Erythroblast (primary cell): Measurements from ENCODE around the gene TSPAN13.
A peak's percentile ranks its signal among the peaks of the same experiment; 100 is the strongest.

Source experiments
- DNase-seq, 2 experiments: peaks; one replicate each; lab custom pipeline; 2025; lab: John Stamatoyannopoulos, UW
- GATA1 ChIP-seq: IDR thresholded peaks from 2 replicates; pipeline ENCODE4 v1.6.1; 2011; ENCODE audit warnings: low read depth, mild to moderate bottlenecking, control low read depth, low read length, moderate library complexity
- POLR2A ChIP-seq: IDR thresholded peaks from 2 replicates; pipeline ENCODE4 v1.6.1; 2011; ENCODE audit warnings: mild to moderate bottlenecking, low read length

TSPAN13 gene

GRCh38 chr7:16801579-16801978 is 48.0 kb downstream of the TSPAN13 start:
- no peak for DNase-seq
- TF ChIP-seq GATA1: no peak
- TF ChIP-seq POLR2A: no peak

- no peak for DNase-seq
- TF ChIP-seq POLR2A (no peak), GATA1 (no peak)
These were observed 49.6 kb downstream of the TSPAN13 start for GRCh38 chr7:16803125-16803524.

DNA sequence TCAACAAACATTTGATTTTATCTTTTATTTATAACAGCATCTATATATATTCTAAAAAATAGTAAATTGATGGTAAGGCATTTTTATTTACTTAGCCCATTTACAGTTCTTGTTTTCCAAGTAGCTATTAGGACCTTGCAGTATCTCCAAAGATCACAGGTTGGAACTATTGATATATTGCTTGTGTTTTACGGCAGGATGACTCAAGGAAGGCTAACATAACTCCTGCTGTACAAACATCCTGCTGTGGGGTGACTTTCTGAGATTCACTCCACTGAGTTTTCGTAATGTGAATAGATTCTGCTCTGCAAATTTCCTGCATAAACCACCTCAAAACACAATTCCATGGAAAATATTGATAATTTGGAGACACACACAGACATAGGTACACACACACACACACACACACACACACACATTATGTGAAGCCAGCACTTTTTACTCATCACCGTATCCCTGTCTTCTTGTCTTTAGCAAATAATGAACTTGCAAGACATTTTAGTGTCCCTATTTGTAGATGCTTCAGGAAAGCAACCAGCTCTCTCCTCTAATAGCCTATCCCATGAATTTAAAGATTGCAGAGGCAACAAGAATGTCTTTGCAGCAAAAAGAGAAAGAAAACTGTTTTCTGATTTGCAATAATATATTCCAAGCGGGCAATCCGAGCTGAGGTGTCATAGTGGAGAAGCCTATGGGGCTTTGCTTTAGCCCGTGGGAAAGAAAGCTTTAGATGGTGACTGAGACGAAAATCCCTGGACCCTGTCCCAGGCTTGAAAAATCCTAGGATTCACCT is 50.5 kb downstream of the TSPAN13 start:
- no peak for DNase-seq

DNA sequence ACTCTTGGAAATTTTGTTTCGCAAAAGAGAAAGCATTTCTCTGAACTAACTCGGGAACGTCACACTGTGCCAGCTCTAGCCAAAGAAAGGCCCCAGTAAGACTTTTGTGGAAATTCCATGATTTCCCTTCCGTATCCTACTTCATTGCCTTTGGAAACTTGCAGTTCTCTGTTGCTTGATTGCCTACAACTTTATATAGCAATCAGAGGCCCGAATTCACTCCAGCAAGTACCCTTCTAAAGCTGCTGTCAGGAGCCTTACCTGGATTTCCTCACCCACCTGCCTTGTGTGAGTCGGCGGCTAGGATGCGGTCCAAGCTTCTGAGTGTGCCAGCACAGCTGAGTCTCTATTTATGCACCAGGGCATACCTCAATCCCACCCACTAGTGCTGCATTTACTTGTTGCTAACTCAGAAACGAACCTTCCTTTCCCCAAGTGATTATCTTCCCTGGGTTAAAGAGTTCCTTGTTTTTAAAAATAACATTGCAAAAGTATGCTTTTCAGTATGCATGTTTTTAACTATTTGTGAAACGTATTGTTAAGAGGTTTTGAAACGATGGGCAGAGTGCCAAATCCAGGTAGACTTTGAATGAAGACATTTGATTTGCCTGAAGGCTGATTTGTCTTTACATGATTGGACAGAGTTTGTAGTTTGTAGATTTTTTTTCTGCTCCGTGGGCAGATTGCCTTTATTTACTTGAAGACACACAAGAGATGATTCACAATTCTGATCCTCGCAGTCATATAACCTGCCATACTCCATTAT is 51.3 kb downstream of the TSPAN13 start, which contains the start of gene AGR2:
Gene AGR2, minus strand, starts transcription at position 326 of the 766 bp plus-strand sequence. CDS start 3,203 bp downstream, outside the sequence.
- no peak for DNase-seq
- TF ChIP-seq GATA1 (no peak), POLR2A (no peak)

More for the DNA sequence above, 50.5 kb downstream of the TSPAN13 start:
- TF ChIP-seq GATA1 (no peak), POLR2A (no peak)

GRCh38 chr7:16805441-16805840 is 51.9 kb downstream of the TSPAN13 start:
- no peak for TF ChIP-seq POLR2A
- DNase-seq: no peak

DNA sequence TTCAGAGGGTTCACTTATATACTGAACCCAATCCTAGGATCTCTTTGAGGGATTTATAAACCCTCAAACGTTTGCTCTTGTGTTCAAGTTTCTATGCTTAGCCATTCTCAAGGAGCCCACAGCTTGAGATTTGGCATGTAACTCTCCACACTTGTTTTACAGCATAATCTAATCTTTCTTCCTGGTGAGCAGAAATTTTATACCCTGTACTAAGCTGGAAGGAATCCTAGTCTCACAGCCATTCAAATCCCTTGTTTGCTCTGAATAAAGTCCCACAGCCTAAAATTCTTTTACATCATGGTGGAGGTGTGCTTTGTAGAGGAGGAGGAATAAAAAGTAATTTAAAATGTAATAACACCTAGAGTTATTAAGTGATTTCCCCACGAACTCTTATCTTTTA is 56.6 kb downstream of the TSPAN13 start:
- no peak for DNase-seq
- TF ChIP-seq POLR2A (no peak), GATA1 (no peak)

DNA sequence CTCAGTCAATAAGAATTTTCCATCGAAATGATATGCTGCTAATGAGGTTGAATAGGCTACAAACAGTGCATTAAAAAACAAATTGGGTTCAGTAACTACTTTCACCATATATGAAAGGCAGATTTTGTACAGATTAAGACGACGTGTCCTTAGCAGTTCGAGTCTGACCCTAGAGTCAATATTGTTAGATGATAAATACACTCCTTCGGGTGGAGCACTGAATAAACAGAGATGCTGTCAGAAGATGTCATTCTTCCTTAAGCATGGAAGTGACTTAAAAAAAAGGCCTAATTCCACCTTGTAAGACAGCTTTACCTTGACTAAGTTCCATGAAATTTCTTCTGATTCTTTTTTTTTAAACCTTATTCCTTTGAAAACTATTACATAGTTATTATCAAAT is 57.0 kb downstream of the TSPAN13 start:
- TF ChIP-seq GATA1 (no peak), POLR2A (no peak)
- no peak for DNase-seq

DNA sequence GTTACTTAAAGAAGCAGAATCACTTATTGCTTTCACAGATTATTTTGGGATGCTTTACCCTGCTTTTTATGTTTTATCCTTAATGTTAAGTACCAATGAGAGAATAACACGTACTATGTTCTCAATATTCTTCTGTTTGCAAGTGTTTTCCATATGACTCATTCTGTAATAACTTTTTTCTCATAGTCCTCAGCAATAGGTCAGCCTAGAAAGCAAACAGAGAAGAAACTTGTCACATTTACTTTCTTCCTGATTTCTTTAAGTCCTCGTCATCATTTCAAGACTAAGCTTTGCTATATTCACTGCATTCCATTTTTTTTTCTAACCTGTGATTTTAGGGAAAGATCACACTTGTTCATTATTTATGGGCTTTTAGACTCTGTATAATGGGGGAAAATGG is 58.0 kb downstream of the TSPAN13 start:
- no peak for DNase-seq
- TF ChIP-seq GATA1: no peak
- no peak for TF ChIP-seq POLR2A

- no peak for TF ChIP-seq GATA1
- no peak for DNase-seq
These were observed 59.1 kb downstream of the TSPAN13 start for GRCh38 chr7:16812542-16813231.

GRCh38 chr7:16813232-16813616 is 59.7 kb downstream of the TSPAN13 start:
- TF ChIP-seq GATA1 (no peak), POLR2A (no peak)
- no peak for DNase-seq

DNA sequence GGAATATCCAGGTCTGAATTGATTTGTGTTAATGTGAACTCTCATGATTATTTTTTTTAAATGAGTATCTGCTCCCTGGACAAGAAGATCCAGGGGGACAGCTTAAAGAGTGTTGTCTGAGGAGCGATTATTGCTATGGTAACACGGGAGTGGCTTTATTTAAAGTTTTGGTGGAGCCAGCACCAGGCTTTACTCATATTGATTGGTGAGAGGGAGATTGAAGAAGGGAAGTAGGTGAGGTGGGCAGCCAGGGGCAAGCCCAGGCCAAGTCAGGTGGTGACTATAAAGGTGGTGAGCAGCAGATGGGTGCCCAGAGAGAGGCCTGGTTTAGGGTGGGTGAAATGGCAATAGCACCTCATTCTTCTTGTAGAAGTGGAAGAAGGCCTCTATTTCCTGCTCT is 61.4 kb downstream of the TSPAN13 start:
- TF ChIP-seq POLR2A (no peak), GATA1 (no peak)
- peak; percentile 52 to 70 for DNase-seq

GRCh38 chr7:16816824-16817223 is 63.3 kb downstream of the TSPAN13 start:
- no peak for DNase-seq

GRCh38 chr7:16817536-16817935 is 64.0 kb downstream of the TSPAN13 start:
- DNase-seq: no peak

More at GRCh38 chr7:16816824-16817223, 63.3 kb downstream of the TSPAN13 start:
- TF ChIP-seq POLR2A (no peak), GATA1 (no peak)

GRCh38 chr7:16818732-16819131 is 65.2 kb downstream of the TSPAN13 start:
- TF ChIP-seq POLR2A: no peak
- TF ChIP-seq GATA1: no peak
- no peak for DNase-seq

More at GRCh38 chr7:16817536-16817935, 64.0 kb downstream of the TSPAN13 start:
- TF ChIP-seq POLR2A (no peak), GATA1 (no peak)
